Astrocyte (in vitro differentiated cells and primary cell): ENCODE results near the gene SPTBN5.

Experiments used
- CTCF ChIP-seq: IDR thresholded peaks from 2 replicates; pipeline ENCODE4 v1.5.1; 2011; ENCODE audit warnings: low read depth, mild to moderate bottlenecking, inconsistent platforms, low read length, moderate library complexity; ENCODE audit not compliant: insufficient read depth
- EZH2 ChIP-seq: IDR thresholded peaks from 2 replicates; pipeline ENCODE4 v1.6.1; 2012; ENCODE audit warnings: mild to moderate bottlenecking, low read length, inconsistent platforms; ENCODE audit not compliant: insufficient read depth

DNA sequence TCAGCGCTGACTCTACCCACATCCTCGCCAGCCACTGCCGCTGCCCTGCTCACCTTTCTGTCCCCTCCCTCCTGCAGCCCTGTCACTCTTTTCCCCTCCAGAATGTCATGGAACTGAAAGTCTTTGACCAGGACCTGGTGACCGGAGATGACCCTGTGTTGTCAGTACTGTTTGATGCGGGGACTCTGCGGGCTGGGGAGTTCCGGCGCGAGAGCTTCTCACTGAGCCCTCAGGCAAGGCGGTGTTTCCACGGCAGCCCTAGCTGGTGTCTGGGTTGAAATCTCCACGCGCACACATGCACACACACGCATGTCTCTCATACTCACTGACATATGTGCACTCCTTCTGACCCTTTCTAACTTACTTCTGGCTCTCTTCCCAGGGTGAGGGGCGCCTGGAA lies 53.2 kb downstream of the SPTBN5 start:
- TF ChIP-seq CTCF: no peak
- no peak for TF ChIP-seq EZH2
